Epidermal melanocyte (primary cell): ENCODE measurements around the gene L3MBTL4.
"Not testable (repeated sequence)": the region's sequence is repeated elsewhere in the genome, so short reads cannot be mapped to it uniquely, and the experiment has no call there.

ENCODE experiments used
- DNase-seq: peaks from one replicate; pipeline ENCODE4 v3.0.0; 2011; ENCODE audit warnings: low spot score; ENCODE audit not compliant: insufficient read length

Gene L3MBTL4

DNA sequence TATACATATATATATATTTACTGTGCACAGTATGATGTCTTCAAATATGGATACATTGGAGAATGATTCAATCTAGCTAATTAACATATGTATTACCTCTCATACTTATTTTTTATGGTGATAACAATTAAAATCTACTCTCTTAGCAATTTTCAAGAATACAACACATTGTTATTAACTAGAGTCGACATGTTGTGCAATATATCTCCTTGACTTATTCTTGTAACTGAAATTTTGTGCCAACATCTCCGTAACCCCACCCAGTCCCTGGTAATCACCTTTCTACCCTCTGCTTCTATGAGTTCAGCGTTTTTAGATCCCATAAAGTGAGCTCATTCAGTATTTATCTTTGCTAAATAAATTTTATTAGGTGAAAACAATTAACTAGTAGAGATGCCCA lies 303.0 kb downstream of the L3MBTL4 start:
- DNase-seq: no peak

- DNase-seq: no peak
Measured at GRCh38 chr18:6109743-6110142, 305.0 kb downstream of the L3MBTL4 start.

GRCh38 chr18:6107794-6108193 lies 306.9 kb downstream of the L3MBTL4 start:
- DNase-seq: no peak

GRCh38 chr18:6106091-6106685 lies 308.5 kb downstream of the L3MBTL4 start:
- no peak for DNase-seq

- no peak for DNase-seq
Measured at GRCh38 chr18:6103741-6104140, 311.0 kb downstream of the L3MBTL4 start.

- DNase-seq: no peak
Measured at GRCh38 chr18:6096730-6097129, 318.0 kb downstream of the L3MBTL4 start.

GRCh38 chr18:6088432-6088831 lies 326.3 kb downstream of the L3MBTL4 start:
- DNase-seq: no peak

GRCh38 chr18:6086731-6087130 lies 328.0 kb downstream of the L3MBTL4 start:
- DNase-seq: no peak

GRCh38 chr18:6079406-6079805 lies 335.3 kb downstream of the L3MBTL4 start:
- DNase-seq: no peak

- DNase-seq: no peak
Measured at GRCh38 chr18:6078877-6079276, 335.8 kb downstream of the L3MBTL4 start.

GRCh38 chr18:6072423-6072822 lies 342.3 kb downstream of the L3MBTL4 start:
- not testable (repeated sequence) for DNase-seq

- no peak for DNase-seq
Measured at GRCh38 chr18:6069539-6069938, 345.2 kb downstream of the L3MBTL4 start.

DNA sequence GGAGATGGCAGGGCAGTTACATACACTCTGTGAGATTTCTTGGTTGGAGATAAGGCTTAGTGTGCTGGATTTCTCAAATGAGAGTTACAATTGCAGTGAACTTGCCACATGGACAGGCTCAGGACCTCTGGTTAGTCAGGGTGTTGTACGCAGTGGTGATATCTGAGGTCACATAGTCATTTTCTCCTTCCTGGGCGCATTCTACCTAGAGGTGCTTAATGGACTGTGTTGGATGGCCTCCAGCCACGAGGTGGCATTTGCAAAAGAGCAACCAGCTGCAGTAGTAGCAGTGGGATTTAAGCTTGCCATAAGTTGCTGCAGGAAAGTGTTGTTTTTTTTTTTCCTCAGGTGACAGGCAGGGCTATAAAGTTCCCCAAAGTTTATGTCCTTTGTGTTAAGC lies 345.6 kb downstream of the L3MBTL4 start:
- DNase-seq: no peak

- DNase-seq: no peak
Measured at GRCh38 chr18:6060149-6060548, 354.6 kb downstream of the L3MBTL4 start.

- no peak for DNase-seq
Measured at GRCh38 chr18:6059551-6059950, 355.2 kb downstream of the L3MBTL4 start.

- no peak for DNase-seq
Measured at GRCh38 chr18:6058941-6059340, 355.8 kb downstream of the L3MBTL4 start.

- DNase-seq: no peak
Measured at GRCh38 chr18:6057604-6058003, 357.1 kb downstream of the L3MBTL4 start.

GRCh38 chr18:6056171-6056910 lies 358.4 kb downstream of the L3MBTL4 start:
- peak; percentile 28 for DNase-seq

GRCh38 chr18:6055711-6056110 lies 359.0 kb downstream of the L3MBTL4 start:
- no peak for DNase-seq

- DNase-seq: no peak
Measured at GRCh38 chr18:6054256-6054842, 360.4 kb downstream of the L3MBTL4 start.

DNA sequence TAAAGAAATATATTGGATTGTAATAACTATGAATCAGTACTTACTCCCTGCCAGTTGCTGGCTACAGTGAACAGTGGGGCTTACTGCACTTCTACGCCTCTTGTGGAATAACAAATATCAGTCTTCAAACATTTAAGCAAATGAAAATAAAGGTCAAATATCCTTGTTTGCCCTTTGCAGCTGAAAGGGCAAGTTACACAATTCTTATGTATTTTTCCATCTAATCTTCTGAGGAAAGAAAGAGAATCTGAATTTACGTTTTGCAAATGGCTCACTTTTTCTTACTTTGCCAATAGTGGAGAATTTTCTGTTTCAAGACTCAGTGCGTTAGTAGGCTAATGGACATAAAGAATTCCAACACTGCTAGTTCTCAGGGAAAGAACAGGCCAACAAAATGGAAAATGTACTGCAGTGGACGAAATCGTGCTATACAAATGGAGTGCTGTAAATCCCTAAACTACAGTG lies 362.2 kb downstream of the L3MBTL4 start:
- no peak for DNase-seq

- not testable (repeated sequence) for DNase-seq
Measured at GRCh38 chr18:6047596-6047995, 367.1 kb downstream of the L3MBTL4 start.

DNA sequence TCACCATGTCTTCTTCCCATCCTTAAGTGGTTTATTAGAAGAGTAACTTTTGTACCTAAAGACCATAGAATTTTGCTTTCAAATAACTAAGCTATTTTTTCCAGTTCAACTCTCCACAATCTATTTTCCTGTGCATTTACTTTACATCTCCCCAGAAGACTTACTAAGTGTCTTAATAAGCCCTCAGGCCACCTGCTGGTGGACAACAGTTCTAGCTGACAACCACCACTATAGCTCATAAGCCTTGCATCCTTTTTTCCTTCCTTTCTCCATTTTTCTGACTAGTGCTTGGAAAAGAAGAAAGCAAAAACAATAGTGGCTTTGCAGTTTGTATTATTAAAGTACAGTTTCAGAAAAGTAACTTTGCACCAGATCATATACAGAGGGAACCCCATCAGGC lies 369.9 kb downstream of the L3MBTL4 start:
- no peak for DNase-seq
